Ovary (tissue), 3 donors: ENCODE results near the gene GORASP1.

Experiments used
- EP300 ChIP-seq: sonication (generic); formaldehyde crosslinking; IDR thresholded peaks from one replicate; pipeline ENCODE4 v1.6.1; 2017; ENCODE audit warnings: antibody characterized with exemption
- POLR2A ChIP-seq: fragments of 450-650 bp; IDR thresholded peaks from one replicate; pipeline ENCODE4 v1.6.1; 2017; ENCODE audit warnings: antibody characterized with exemption, mild to moderate bottlenecking, moderate library complexity
- TF ChIP-seq, protein P1 (sequence below), 3 donors: fragments of 450-650 bp in 2 of 3; fragments of 200-600 bp in 1 of 3; IDR thresholded peaks; one replicate each; pipeline versions ENCODE4 v1.5.1 to v1.8.0; 2016 to 2022; ENCODE audit warnings: antibody characterized with exemption in 3 of 3, mild to moderate bottlenecking in 1 of 3
- donor health status: DM: no; HTN: no; CAD: no.

DNA sequence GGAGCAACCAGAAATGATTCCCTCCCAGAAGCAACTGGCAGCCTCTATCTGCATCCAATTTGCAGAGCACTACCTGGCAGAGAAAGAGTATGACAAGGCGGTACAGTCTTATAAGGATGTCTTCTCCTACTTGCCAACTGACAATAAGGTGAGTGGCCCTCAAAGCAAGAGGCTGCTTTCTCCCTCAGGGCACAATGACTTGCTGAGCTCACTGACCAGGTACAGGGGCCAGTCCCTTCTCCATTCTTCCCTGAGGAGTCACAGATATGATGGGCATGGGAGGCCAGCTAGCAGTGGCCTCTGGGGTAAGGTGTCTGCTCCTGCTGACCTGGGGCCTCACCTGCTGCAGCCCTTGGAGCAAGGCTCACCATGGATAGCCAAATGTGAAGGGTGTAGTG lies 25.7 kb upstream of the GORASP1 start:
- TF ChIP-seq, protein P1, sequence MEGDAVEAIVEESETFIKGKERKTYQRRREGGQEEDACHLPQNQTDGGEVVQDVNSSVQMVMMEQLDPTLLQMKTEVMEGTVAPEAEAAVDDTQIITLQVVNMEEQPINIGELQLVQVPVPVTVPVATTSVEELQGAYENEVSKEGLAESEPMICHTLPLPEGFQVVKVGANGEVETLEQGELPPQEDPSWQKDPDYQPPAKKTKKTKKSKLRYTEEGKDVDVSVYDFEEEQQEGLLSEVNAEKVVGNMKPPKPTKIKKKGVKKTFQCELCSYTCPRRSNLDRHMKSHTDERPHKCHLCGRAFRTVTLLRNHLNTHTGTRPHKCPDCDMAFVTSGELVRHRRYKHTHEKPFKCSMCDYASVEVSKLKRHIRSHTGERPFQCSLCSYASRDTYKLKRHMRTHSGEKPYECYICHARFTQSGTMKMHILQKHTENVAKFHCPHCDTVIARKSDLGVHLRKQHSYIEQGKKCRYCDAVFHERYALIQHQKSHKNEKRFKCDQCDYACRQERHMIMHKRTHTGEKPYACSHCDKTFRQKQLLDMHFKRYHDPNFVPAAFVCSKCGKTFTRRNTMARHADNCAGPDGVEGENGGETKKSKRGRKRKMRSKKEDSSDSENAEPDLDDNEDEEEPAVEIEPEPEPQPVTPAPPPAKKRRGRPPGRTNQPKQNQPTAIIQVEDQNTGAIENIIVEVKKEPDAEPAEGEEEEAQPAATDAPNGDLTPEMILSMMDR (IDR thresholded peaks at IDR 0.05): no peak
- TF ChIP-seq EP300 (no peak), POLR2A (no peak)
